ENCODE results near the gene NR2F6.

The NR2F6 gene

DNA sequence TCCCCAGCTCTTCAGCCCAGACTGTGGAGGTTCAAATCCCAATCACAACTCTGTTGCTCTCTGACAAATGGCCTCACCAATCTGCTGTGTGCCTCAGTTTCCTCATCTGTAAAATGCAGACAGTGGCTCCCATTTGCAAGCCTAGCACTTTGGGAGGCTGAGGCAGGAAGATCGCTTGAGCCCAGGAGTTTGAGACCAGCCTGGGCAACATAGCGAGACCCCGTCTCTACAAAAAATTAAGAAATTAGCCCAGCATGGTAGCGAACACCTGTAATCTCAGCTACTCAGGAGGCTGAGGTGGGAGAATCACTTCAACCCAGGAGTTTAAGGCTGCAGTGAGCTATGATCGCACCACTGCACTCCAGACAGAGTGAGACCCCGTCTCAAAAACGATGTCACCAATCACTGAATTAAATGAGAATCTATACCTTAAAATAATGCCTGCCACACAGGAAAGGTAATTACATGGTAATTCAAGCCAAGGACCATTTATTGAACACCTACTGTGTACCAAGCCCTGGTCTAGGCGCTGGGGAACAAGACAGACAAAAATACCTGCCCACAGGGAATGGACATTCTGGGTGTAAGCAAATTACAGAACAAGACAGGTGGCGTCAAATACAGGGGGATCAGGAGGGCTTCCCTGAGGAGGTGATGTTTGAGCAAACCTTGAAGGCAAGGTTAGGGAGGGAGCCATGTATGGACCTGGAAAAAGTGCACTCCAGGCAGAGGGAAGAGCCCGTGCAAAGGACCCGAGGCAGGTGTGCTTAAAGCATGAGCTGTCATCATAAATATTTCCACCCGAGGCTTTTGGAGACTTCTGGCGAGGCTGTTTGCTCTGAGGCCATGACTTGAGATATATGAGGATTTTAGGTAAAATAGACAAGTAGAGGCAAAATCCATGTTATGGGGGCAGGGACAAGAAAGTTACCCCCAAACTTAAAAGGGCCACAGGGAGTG lies 7.7 kb downstream of the NR2F6 start:
- H3K4me3 ChIP-seq (ENCODE audit: low read depth, low read length), result no peak overlapping the region
- DNase-seq (ENCODE audit: low read depth), result no peak
- TF ChIP-seq, protein P1, sequence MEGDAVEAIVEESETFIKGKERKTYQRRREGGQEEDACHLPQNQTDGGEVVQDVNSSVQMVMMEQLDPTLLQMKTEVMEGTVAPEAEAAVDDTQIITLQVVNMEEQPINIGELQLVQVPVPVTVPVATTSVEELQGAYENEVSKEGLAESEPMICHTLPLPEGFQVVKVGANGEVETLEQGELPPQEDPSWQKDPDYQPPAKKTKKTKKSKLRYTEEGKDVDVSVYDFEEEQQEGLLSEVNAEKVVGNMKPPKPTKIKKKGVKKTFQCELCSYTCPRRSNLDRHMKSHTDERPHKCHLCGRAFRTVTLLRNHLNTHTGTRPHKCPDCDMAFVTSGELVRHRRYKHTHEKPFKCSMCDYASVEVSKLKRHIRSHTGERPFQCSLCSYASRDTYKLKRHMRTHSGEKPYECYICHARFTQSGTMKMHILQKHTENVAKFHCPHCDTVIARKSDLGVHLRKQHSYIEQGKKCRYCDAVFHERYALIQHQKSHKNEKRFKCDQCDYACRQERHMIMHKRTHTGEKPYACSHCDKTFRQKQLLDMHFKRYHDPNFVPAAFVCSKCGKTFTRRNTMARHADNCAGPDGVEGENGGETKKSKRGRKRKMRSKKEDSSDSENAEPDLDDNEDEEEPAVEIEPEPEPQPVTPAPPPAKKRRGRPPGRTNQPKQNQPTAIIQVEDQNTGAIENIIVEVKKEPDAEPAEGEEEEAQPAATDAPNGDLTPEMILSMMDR (IDR thresholded peaks at IDR 0.05; ENCODE audit: low read depth, low read length, missing control alignments), result no peak

DNA sequence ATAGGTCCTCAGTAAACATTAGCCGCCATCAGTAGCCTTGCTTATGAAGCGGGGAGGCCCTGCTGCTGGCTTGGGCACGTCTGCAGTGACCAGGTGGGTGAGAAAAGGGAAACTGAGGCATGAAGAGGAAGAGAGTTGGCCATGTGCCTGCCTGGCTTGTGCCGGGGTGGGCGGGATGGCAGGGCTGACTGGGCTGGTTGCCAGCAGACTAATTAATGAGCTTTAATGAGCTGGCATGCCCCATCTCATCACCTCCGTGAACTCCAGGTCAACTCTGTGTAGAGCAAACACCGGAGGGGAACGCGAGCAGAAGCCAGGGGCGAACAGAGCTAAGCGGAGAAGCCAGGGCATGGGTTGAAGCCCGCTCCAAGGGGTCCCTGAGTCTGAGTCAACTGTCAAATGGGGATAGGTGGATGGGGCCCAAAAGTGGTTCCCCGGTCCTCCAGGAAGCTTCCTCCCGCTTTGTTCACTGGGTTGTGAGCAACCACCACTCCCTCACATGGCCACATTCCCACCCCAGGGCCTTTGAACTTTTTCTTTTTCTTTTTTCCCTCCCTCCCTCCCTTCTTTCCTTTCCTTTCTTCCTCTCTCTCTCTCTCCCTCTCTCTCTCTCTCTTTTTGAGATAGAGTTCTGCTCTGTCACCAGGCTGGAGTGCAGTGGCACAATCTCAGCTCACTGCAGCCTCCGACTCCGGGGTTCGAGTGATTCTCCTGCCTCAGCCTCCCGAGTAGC lies 8.7 kb downstream of the NR2F6 start:
- DNase-seq (ENCODE audit: low read depth), result no peak
- TF ChIP-seq, protein P1 (IDR thresholded peaks at IDR 0.05; ENCODE audit: low read depth, low read length, missing control alignments), result no peak
- no peak overlapping the region for H3K4me3 ChIP-seq (ENCODE audit: low read depth, low read length)

DNA sequence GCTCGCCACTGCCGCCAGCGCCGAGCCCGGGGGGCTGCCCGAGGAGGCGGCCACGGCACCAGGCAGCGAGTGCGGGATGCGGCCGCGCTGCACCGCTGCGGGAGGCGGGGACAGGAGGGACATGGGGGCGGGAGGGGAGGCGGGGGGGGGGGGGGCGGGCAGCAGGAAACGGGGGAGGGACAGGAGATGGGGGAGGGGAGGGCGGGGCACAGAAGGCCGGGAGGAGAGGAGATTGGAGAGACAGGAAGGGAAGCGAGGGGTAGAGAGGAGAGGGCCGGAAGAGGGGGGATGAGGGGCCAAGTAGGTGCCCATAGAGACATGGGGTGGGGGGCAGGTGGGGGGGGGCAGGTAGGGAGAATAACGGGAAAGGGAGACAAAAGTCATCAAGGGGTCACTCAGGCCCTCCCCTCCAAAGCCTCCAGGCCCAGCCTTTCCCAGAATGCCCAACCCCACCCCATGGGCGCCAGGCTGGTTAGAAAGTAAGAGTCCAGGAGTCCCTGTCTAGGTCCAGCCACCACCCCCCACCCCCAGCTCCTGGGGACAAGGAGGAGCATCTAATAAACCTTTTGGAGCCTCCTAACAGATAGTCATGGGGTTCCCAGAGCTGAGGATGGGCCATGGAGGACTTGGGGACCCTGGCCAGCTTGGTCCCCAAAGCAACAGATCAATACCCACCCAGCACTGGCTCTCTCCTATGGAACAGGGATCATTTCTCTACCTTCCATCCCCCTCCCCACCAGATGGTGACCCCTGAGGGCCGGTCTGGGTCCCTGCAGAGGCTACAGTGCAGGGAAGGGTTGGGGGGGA lies 9.5 kb downstream of the NR2F6 start:
- TF ChIP-seq, protein P1 (IDR thresholded peaks at IDR 0.05; ENCODE audit: low read depth, low read length, missing control alignments), result no peak
- no peak for DNase-seq (ENCODE audit: low read depth)
- H3K4me3 ChIP-seq (ENCODE audit: low read depth, low read length), result peak overlapping the region; percentile 61

DNA sequence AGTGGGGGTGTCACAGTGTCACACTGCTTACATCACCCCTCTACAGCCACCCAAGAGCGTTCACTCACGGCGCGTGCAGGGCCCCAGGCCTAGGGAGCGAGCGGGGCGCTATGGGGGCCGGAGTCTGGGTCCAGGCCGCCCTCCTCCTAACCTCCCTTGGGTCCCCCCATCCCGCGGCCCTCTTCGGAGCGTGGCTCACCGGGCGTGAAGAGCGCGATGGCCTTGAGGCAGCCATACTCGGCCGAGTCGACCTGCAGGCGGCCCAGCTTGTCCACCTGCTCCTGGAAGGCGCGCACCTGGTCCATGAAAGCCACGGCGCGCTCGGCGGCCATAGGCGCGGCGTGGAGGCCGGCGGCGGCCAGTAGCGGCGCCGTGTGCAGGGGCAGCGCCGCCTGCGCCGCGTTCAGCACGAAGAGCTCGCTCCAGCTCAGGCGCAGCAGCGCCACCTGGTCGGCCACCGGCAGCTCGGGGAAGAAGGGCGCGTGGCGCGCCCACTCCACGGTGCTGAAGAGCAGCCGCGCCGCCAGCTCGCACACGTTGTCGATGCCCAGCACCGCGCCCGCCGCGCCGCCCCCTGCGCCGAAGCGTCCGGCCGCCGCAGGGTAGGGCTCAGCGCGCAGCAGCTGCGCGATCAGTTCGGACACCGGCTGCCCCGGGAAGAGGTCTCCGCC lies 10.3 kb downstream of the NR2F6 start:
- TF ChIP-seq, protein P1 (IDR thresholded peaks at IDR 0.05; ENCODE audit: low read depth, low read length, missing control alignments), result peak; percentile 64
- DNase-seq (ENCODE audit: low read depth), result peak; percentile 30
- peak overlapping the region; percentile 61 for H3K4me3 ChIP-seq (ENCODE audit: low read depth, low read length)

DNA sequence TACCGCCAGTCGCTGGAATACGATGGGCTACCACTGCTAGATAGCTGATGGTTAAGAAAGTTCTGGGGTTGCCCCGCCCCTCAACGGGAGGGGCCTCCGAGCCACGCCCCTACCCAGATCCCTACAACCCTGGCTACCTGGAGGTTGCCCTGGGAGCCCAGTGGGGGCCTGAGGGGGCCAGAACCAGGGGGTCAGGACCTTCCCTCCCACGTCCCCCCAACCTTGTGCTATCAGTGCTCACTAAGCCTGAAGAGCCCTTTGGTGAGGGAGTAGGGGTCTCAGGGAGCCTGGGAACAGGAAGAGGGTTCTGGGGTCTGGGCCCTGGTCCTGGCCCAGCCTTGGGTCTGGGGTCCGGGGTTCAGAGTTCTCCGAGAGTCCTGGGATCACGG lies 10.8 kb downstream of the NR2F6 start:
- no peak for DNase-seq (ENCODE audit: low read depth)
- peak overlapping the region; percentile 61 for H3K4me3 ChIP-seq (ENCODE audit: low read depth, low read length)
- TF ChIP-seq, protein P1 (IDR thresholded peaks at IDR 0.05; ENCODE audit: low read depth, low read length, missing control alignments), result no peak

DNA sequence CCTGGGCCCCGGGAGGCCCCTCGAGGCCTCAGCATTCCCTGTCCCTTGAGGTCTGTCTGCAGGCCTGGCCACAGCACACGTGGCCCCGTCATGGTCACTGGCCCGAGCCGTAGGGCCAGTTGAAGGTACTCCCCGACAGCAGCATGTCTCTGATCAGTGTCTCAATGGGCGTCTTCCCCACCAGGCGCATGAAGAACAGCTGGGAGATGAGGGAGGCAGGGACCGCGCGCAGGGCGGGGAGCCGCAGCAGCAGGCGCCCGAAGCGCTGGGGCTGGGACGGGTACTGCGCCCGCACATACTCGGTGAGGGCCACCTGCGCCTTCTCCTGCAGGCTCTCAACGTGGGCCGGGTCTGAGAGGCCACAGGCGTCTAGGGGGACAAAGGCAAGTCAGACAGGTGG lies 13.5 kb downstream of the NR2F6 start:
- TF ChIP-seq, protein P1 (IDR thresholded peaks at IDR 0.05; ENCODE audit: low read depth, low read length, missing control alignments), result no peak

More for the DNA sequence above, 13.5 kb downstream of the NR2F6 start:
- no peak for DNase-seq (ENCODE audit: low read depth)
- no peak overlapping the region for H3K4me3 ChIP-seq (ENCODE audit: low read depth, low read length)
